Inflammatory macrophage treated with lipopolysaccharide for 1 hour (primary cell): Measurements from ENCODE around the gene SOX10.
"Not testable (repeated sequence)": the region's sequence is repeated elsewhere in the genome, so short reads cannot be mapped to it uniquely, and the experiment has no call there.

ENCODE experiments used
- DNase-seq, 2 donors: peaks; one replicate each; pipeline ENCODE4 v3.0.0-alpha.2; 2020 to 2022

Gene SOX10

DNA sequence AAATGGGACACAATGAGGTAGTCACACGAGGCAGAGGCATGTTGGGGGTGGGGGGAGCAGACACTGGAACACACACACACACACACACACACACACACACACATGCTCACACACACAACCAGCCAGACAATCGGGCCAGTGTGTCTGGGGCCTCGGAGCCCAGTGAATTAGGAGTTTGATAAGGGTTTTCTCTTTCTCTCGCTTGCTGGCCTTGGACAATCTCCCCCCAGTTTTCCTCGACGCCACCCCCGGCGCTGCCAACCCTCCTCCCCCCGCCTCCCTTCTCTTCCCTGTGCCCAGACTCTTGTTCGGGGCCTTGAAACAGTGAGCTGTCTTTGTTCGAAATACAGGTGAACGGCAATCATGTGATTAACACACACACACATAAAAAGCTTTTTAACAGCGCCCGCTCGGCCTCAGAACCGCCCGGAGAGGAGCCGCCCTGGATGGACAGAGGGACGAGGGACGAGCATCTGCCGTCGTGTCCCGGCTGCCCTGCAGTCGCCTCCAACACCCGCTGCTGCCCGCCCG, 1.5 kb upstream of the SOX10 start:
- no peak for DNase-seq

- no peak for DNase-seq
Observed at GRCh38 chr22:37985050-37985585, 763 bp upstream of the SOX10 start.

DNA sequence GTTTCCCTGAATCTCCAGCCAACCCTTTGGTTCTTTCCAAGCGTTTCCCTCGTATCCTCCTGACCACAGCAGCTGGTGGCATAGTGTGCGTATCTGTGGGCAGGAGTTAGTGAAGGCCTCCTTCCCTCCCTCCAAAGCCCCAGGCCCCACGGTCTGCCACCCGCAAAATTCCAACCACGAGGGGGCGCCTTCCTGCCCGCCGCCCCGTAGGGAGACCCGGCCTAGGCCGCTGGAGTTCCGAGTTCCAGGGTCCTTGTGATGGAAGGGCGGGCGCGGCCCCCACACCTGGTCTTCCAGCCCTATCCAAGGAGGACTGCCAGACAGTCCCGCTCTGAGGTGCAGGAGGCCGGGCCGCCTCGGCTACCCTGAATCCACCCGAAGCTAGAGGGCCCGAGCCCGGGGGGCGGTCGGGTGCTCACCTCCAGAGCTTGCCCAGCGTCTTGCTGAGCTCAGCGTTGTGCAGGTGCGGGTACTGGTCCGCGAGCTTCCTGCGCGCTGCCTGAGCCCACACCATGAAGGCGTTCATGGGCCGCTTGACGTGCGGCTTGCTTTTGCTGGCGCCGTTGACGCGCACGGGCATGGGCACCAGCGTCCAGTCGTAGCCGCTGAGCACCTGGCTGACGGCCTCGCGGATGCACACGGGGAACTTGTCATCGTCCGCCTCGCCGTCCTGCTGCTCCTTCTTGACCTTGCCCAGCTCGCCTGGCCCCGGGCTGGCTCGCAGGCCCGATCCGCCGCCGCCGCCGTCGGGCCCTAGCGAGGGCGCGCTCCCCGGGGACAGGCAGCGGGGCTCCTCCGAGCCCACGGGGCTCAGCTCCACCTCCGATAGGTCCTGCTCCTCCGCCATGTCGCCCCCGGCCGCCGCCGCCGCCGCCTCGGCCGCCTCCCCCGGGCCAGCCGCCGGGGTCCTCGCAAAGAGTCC, 1.2 kb downstream of the SOX10 start:
- DNase-seq, result no peak

DNA sequence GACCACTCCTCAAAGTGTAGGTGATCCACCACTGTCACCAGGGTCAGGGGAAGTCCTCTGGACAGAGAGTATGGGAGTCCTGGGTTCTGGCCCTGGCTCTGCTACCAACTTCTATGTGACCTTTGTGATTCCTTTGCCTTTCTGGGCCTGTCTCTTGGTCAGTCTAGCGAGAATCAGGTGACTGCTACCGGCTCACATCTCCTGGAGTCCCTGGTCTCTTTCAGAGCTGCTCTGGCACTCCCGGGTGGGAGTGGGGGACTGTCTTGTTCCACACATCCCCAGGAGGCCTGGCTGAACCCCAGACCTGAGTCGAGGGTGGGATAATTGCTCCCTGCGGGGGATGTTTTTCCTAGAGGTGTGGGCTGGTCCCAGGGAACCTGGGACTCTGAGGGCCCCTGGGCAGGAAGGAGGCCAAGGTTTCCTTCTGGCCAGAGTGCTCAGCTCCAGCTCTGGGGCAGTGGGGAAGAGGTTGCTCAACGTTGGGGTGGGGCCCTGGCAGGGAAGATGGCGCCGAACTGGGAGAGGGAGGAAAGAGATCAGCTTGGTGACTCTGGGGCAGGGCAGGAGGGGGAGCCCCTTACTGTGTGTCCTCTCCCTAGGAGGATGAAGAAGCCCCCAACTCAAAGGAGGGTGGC, 2.1 kb downstream of the SOX10 start:
- no peak for DNase-seq

DNA sequence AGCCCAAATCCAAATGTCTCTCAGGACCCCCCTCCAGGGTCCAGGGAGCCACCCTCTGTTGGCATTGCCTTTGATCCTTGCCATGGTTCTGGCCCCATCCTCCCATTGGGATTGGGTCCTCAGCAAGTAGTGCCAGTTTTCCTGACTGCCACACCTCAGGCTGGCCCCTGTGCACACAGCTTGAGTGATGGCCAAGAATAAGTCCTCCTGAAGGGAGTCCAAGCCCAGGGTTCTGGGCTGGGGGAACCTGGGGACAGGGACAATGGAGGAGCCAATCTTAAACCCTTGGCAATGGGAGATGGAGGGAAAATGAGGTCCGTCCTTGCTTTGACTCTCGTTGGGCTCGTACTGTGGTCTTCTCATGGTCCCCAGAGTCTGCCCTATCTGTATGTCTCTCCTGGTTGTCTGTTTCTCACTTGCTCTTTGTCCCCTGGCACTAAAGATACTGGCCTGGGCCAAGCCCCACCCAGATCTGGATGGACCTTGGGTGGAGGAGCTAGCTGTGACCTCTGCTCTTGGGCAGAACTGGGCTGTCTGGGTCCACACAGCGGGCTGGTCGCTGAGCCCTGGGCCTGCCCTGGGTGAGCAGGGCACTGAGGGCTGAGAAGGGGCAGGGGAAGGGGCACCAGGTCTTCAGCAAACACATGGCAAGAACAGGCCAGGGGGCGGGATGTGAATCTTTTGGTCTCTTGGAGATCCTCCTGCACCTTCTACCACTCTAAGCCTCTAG, 2.9 kb downstream of the SOX10 start:
- no peak for DNase-seq

DNA sequence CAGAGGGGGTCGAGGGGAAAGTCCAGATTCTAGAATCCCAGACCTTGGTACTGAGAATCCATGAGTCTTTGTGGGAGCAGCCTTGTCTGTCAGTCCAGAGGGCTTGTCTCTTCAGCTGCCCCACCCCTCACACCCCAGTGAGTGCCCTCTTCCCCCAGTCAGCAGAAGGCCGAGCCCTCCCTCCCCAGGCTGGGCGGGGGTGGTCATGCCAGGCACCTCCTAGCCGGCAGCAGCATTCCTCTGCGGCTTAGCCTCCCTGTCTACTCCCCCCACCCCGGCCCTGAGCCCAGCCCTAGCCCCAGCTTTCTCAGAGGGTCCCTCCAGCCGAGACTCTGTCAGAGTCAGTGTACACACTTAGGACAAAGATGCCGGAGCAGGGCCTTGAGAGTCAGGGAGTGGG, 4.6 kb downstream of the SOX10 start:
- no peak for DNase-seq

GRCh38 chr22:37976547-37976946, 7.8 kb downstream of the SOX10 start:
- DNase-seq, result no peak

DNA sequence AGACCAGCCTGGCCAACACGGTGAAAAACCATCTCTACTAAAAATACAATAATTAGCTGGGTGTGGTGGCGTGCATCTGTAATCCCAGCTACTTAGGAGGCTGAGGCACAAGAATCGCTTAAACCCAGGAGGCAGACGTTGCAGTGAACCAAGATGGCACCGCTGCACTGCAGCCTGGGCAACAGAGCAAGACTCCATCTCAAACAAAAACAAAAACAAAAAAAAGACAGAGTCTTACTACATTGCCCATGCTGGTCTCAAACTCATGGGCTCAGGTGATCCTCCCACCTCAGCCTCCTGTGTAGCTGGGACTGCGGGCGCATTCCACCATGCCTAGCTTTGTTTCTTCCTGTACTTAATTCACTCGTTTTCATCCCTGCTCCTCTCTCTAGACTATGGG, 8.3 kb downstream of the SOX10 start:
- DNase-seq, result not testable (repeated sequence)

DNA sequence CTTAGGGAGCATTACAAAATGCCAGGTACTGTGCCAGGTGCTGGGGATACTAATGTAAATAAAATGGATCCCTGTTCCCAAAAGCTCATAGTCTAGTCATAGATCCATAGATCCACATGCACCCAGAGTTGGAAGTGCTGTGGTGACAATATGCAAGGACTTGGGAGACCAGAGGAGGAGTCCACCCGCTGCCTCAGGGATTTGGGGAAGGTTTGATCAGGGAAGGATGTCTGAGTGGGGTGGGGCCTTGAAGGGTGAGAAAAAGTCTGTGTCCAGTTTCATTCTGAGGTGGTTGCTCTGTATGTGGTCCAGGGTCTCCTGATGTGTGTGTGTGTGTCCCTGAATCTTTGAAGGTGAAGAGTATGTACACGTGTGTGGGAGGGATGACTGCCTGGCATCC, 9.2 kb downstream of the SOX10 start:
- no peak for DNase-seq

DNA sequence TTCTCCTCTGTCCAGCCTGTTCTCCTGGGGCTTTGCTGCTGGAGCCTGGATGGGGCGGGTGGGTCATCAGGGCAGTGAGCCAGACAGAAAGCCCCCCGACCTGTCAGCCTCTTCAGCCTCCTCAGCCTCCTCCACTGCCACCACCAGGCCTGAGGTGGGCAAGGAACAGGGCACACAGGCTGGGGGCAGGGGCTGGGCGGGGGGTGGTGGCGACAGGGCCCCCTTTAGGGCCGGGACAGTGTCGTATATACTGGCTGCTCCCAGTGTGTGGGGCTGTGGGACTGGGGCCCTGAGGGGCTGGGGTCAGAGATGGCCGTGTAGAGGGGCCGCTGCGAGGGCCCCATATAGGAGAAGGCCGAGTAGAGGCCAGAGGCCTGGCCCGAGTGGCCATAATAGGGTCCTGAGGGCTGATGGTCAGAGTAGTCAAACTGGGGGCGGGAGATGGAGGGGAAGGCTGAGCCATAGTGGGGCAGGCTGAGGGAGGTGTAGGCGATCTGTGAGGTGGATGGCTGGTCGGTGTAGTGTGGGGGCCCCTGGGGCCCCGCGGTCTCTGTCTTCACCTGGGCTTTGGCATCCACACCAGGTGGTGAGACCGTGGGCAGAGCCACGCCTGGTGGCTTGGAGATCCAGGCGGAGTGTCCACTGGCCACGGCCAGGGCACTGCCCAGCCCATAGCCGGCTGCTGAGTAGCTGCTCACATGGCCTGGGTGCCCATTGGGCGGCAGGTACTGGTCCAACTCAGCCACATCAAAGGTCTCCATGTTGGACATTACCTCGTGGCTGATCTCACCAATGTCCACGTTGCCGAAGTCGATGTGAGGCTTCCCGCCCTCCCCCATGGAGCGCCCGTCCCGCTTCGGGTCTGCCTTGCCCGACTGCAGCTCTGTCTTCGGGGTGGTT, 10.8 kb downstream of the SOX10 start:
- DNase-seq, result no peak

GRCh38 chr22:37972527-37972926, 11.8 kb downstream of the SOX10 start:
- DNase-seq, result no peak

GRCh38 chr22:37971475-37972434, 12.6 kb downstream of the SOX10 start:
- no peak for DNase-seq

DNA sequence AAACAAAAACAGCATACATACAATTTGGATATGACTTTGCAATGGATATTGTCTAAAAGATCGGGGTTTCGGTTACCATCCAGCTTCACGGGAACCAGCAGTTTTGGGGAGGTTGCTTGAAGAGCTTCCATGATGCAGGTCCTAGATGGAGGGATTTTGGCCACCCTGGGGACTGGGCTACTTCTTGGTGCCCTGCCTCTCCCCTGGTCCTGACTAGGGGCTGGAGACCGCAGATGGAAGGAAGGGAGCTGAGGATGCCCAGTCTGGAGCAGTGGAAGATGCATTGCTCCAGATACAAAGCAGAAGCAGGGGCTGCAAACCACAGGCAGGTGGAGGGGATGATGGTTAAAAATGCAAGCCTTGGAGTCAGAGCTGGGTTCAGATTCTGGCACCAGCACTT, 13.5 kb downstream of the SOX10 start:
- no peak for DNase-seq

GRCh38 chr22:37968452-37969251, 15.7 kb downstream of the SOX10 start:
- DNase-seq, result no peak

DNA sequence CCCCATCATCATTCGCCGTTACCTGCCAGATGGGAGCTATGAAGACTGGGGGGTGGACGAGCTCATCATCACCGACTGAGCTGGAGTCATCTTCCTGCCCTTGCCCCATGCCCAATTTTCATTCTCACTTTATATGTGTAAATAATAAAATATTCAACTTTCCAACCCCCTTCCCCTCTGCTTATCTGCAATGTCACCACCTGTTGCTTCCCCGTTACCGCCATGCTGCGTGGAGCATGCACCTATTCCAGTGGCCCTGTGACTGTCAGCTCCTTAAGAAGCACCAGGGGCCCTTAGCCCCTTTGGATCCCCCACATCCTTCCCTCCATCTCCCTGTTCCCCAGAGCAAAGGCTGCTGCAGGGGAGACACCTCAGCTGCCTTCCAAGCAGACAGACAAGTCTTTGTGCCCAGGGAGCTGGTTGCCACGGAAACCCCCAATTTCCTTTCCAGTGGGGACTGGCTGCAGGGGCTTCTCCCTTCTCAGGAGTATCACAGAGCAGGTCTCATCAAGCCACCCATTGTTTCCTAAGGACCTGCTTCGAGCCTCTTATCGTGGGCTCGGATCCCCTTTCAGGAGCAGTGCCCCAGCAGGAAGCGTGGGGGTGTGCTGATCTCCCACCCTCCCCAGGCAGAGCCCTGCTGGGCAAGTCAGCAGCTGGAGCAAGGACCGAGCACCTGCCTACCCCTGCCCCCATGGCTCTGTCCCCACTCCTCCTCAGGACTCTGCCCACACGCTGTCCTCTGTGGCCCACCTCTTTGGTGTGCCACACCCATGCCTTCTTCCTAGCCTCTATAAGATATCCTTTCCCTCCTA, 16.5 kb downstream of the SOX10 start:
- no peak for DNase-seq

- DNase-seq, result peak in 1 of 2 donors; percentile 40
Observed at GRCh38 chr22:37967147-37967546, 17.2 kb downstream of the SOX10 start.

GRCh38 chr22:37965940-37966664, 18.3 kb downstream of the SOX10 start:
- DNase-seq, result no peak

DNA sequence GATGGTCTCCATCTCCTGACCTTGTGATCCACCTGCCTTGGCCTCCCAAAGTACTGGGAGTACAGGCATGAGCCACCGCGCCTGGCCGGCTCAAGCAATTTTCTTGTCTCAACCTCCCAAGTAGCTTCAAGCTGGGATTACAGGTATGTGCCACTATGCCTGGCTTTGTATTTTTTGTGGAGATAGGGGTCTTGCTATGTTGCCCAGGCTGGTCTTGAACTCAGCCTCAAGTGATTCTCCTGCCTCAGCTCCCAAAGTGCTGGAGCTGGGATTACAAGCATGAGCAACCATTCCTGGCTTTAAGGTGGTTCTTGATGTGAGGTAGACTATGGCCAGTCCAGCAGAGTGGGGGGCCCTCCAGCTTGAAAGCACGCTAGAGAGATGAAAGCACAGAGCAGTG, 23.3 kb downstream of the SOX10 start:
- no peak for DNase-seq
